DMS53 (cell line): ENCODE results near the gene PLA2G12B.
A peak's percentile ranks its signal among the peaks of the same experiment; 100 is the strongest.

ENCODE experiments used
- DNase-seq: peaks from one replicate; lab custom pipeline; 2025; lab: John Stamatoyannopoulos, UW

PLA2G12B gene

DNA sequence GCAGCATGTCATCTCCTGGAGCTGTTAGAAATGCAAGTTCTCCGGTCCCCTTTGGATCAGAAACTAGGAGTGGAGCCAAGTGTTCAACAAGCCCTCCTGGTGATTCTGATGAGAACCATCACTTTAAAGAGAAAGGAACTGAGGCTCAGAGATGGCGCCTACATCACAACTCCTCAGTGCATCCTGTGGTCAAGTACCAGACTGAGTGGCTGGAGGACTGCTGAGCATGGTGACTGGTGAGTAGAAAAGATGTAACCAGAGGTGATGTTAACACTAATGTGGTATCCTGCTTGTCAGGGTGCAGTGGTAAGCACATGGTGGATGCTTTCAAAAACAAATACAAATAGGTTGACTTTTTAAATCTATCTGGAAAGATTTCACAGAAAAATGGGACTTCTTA, 64.5 kb downstream of the PLA2G12B start:
- DNase-seq, result no peak

DNA sequence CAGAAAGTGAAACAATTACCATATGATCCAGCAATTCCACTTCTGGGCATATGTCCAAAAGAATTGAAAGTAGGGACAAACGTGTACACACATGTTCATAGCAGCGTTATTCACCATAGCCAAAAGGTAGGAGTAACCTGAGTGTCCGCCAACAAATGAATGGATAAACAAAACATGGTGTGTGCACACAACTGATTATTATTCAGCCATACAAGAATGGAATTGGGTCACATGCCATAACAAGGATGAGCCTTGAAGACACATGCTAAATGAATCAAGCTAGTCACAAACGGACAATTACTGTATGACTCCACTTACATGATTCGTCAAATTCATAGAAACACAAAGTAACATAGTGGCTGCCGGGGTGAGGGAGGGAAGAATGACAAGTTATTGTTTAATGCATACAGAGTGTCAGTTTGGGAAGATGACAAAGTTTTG, 65.2 kb downstream of the PLA2G12B start:
- DNase-seq, result peak; percentile 11

DNA sequence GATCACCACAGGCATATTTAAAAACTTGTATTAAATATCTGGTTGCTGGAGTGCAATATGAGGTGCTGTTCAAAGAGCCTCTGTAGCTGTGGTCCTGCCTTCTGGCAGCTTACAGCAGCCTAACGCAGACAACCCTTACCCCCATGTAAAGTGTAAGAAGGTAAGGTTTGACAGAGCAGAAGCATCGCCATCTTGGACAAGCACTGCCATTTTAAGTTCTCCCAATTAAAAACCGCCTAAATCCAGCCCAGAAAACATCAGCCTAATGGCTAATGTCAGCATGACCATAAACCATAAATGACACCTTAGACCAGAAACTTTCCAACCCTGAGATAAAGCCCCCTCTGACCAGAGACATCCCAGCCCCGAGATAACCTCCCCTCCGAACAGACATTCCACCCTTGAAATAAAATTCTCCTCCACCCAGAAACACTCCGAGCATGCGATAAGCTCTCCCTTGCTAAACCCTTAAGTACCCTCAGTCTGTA, 66.4 kb downstream of the PLA2G12B start:
- DNase-seq, result no peak

DNA sequence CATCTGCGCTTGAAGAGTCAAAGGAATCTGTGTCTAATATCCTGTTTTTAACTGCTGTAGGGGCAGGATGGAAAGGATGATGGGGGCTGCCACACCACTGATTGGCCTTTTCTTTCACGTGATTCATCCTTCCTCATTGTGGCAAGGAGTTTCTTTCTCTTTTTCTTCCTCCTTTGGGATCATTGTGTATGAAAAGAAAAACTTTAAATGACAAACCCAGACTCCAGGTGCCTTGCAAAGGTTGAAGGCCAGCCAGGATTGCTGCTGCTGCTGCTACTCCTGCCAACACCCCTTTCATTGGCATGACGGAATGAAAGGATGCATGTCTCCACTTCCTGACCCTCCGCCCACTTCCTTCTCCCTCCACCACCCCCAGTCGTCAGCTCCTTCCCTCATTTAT, 67.6 kb downstream of the PLA2G12B start:
- no peak for DNase-seq

DNA sequence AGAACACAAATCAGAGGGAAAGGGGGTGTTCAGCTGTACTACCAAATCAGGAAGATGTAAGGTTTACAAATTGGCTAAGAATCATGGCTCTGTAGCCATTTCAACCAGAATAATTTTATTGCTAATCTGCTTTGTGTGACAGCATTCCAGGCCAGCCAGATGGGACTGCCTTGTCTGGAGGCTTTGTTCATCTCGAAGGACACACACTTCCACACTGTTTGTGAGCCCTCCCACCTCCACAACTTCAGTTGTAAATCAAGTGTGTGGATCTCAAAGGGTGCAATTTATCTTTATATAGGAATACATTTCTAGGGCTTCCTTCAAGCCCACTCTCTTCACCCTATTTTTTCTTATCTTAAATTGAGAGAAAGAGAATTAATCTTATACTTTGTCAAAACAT, 68.0 kb downstream of the PLA2G12B start:
- no peak for DNase-seq

DNA sequence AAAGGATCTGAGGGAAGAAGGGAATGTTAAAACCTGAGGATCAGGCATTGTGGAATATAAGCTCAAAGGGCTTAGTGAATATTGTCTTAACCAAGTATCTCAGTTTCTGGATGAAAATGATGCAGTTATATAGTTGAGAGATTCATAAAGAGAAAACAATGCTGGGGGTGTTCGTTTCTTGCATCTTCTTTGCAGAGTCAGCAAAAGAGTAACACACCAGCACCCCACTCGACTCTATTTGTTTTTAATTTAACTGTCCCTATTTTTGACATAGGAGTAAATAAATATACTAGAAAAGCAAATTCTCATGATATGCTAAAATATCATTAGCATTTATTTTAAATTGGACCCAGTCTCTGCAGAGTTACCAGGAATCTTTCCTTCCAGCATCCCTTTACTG, 68.7 kb downstream of the PLA2G12B start:
- DNase-seq, result no peak
